HG02798 (cell line): ENCODE measurements around the gene GALNT3.
A peak's percentile ranks its signal among the peaks of the same experiment; 100 is the strongest.

Experiments
- ATAC-seq: cut with Tn5 transposase; IDR thresholded peaks from one replicate; pipeline ENCODE4 v1.9.1; 2021; ENCODE audit warnings: mild to moderate bottlenecking; ENCODE audit not compliant: unreplicated experiment, poor library complexity

GALNT3 gene

GRCh38 chr2:165796819-165797530 lies 2.9 kb upstream of the GALNT3 start:
- no peak for ATAC-seq

- no peak for ATAC-seq
These were observed 2.1 kb upstream of the GALNT3 start for GRCh38 chr2:165796129-165796528.

GRCh38 chr2:165795011-165795410 lies 964 bp upstream of the GALNT3 start:
- ATAC-seq: no peak

GRCh38 chr2:165794536-165794928 lies 485 bp upstream of the GALNT3 start:
- peak; percentile 97 for ATAC-seq

- ATAC-seq: no peak
These were observed 777 bp downstream of the GALNT3 start for GRCh38 chr2:165793161-165793778.

- no peak for ATAC-seq
These were observed 2.0 kb downstream of the GALNT3 start for GRCh38 chr2:165792104-165792454.

- no peak for ATAC-seq
These were observed 2.5 kb downstream of the GALNT3 start for GRCh38 chr2:165791421-165792103.

GRCh38 chr2:165790466-165790865 lies 3.6 kb downstream of the GALNT3 start:
- no peak for ATAC-seq

- ATAC-seq: no peak
These were observed 6.7 kb downstream of the GALNT3 start for GRCh38 chr2:165787334-165787733.

GRCh38 chr2:165779706-165780105 lies 14.3 kb downstream of the GALNT3 start:
- no peak for ATAC-seq

- no peak for ATAC-seq
These were observed 15.2 kb downstream of the GALNT3 start for GRCh38 chr2:165778653-165779451.

GRCh38 chr2:165778187-165778556 lies 15.9 kb downstream of the GALNT3 start:
- no peak for ATAC-seq

- no peak for ATAC-seq
These were observed 16.4 kb downstream of the GALNT3 start for GRCh38 chr2:165777522-165778186.

GRCh38 chr2:165776796-165777195 lies 17.3 kb downstream of the GALNT3 start:
- ATAC-seq: no peak

- no peak for ATAC-seq
These were observed 18.0 kb downstream of the GALNT3 start for GRCh38 chr2:165776013-165776412.

- ATAC-seq: no peak
These were observed 20.4 kb downstream of the GALNT3 start for GRCh38 chr2:165773684-165774083.

GRCh38 chr2:165772183-165772582 lies 21.9 kb downstream of the GALNT3 start:
- no peak for ATAC-seq

- ATAC-seq: no peak
These were observed 27.6 kb downstream of the GALNT3 start for GRCh38 chr2:165766326-165766927.

GRCh38 chr2:165762723-165763122 lies 31.3 kb downstream of the GALNT3 start:
- no peak for ATAC-seq
